Naive thymus-derived CD4-positive, alpha-beta T cell (primary cell): Measurements from ENCODE around the gene IGDCC3. TPM values are rescaled to one million over a fixed set of nuclear protein-coding genes. Genes with fewer than 3 reads are reported as not detected.

ENCODE experiments used
- ATAC-seq: fragments of 150-1000 bp; cut with Tn5 transposase; 2 replicates; pipeline ENCODE4 v1.10.0; 2021; ENCODE audit warnings: mild to moderate bottlenecking, moderate library complexity
- CTCF ChIA-PET: fragments of 350-600 bp; sonication (Branson Sonifier 250); formaldehyde crosslinking; loops from one replicate; lab custom pipeline; 2021; ENCODE audit warnings: antibody characterized with exemption; lab: Charles Lee
- POLR2A ChIA-PET: fragments of 350-600 bp; sonication (Branson Sonifier 250); formaldehyde crosslinking; loops from one replicate; lab custom pipeline; 2021; ENCODE audit warnings: antibody characterized with exemption, inconsistent platforms; lab: Charles Lee
- DNase-seq, 9 donors: peaks; one replicate each; pipeline versions ENCODE4 v3.0.0 to v3.0.0-alpha.2; 2020 to 2022; ENCODE audit warnings: mixed read lengths in 1 of 9
- H3K27ac ChIP-seq: one replicate; pipeline ENCODE4 v1.7.0; 2013; ENCODE audit warnings: mild to moderate bottlenecking, low read depth, low read length, moderate library complexity
- H3K27me3 ChIP-seq, 2 donors: one replicate each; pipeline ENCODE4 v1.7.0; 2013; ENCODE audit warnings: low read length in 2 of 2, mild to moderate bottlenecking in 2 of 2, moderate library complexity in 2 of 2; ENCODE audit not compliant: control insufficient read depth in 2 of 2, insufficient read depth in 2 of 2
- H3K36me3 ChIP-seq, 3 experiments: 1 replicate in 2 of 3; 2 replicates in 1 of 3; pipeline ENCODE4 v1.7.0; 2013; ENCODE audit warnings: low read length in 3 of 3, mild to moderate bottlenecking in 3 of 3, moderate library complexity in 1 of 3; ENCODE audit not compliant: insufficient read depth in 3 of 3, control insufficient read depth in 2 of 3
- H3K4me1 ChIP-seq, 2 donors: one replicate each; pipeline ENCODE4 v1.7.0; 2013; ENCODE audit warnings: low read length in 2 of 2, mild to moderate bottlenecking in 2 of 2, moderate library complexity in 1 of 2; ENCODE audit not compliant: control insufficient read depth in 2 of 2, insufficient read depth in 2 of 2
- H3K4me3 ChIP-seq: 2 replicates; pipeline ENCODE4 v1.7.0; 2013; ENCODE audit warnings: mild to moderate bottlenecking, low read length
- H3K9me3 ChIP-seq, 3 experiments: 1 replicate in 2 of 3; 2 replicates in 1 of 3; pipeline ENCODE4 v1.7.0; 2013; ENCODE audit warnings: low read length in 3 of 3; ENCODE audit not compliant: control insufficient read depth in 2 of 3
- H3K27ac Mint-ChIP-seq, 9 donors: one replicate each; pipeline ENCODE4 v1.8.0; 2020 to 2022; ENCODE audit warnings: mixed read lengths in 9 of 9, mild to moderate bottlenecking in 8 of 9, moderate library complexity in 5 of 9, inconsistent platforms in 2 of 9
- H3K27me3 Mint-ChIP-seq, 5 donors: one replicate each; pipeline ENCODE4 v1.8.0; 2021 to 2022; ENCODE audit warnings: mixed read lengths in 5 of 5, mild to moderate bottlenecking in 1 of 5
- H3K36me3 Mint-ChIP-seq, 5 donors: one replicate each; pipeline ENCODE4 v1.8.0; 2020 to 2022; ENCODE audit warnings: mixed read lengths in 5 of 5, mild to moderate bottlenecking in 3 of 5, inconsistent platforms in 1 of 5
- H3K4me1 Mint-ChIP-seq, 7 donors: one replicate each; pipeline ENCODE4 v1.8.0; 2020 to 2022; ENCODE audit warnings: mixed read lengths in 7 of 7, mild to moderate bottlenecking in 3 of 7, inconsistent platforms in 1 of 7
- H3K4me3 Mint-ChIP-seq, 10 donors: one replicate each; pipeline ENCODE4 v1.8.0; 2020 to 2022; ENCODE audit warnings: mild to moderate bottlenecking in 10 of 10, mixed read lengths in 10 of 10, moderate library complexity in 6 of 10, inconsistent platforms in 2 of 10
- H3K9me3 Mint-ChIP-seq, 11 donors: one replicate each; pipeline ENCODE4 v1.8.0; 2020 to 2022; ENCODE audit warnings: mixed read lengths in 11 of 11, mild to moderate bottlenecking in 4 of 11, inconsistent platforms in 1 of 11, moderate library complexity in 1 of 11
- intact Hi-C, 2 donors: fragments of 100-400 bp; cut with micrococcal nuclease; formaldehyde crosslinking; loops; one replicate each; pipeline ENCODE4 v1.15.1; 2023
- polyA plus RNA-seq, 2 donors: library from polyadenylated mRNA; unstranded; fragments of 300-500 nt; fragmentation: Illumina TruSeq; gene quantifications; one replicate each; pipeline ENCODE4 v1.2.3, GENCODE V29; 2021
- total RNA-seq, 6 experiments: library from RNA in 5 of 6; stranded (reverse) in 5 of 6; gene quantifications; 1 replicate in 5 of 6; 2 replicates in 1 of 6; pipeline ENCODE4 v1.2.3 and lab custom pipeline; 2021 to 2026

IGDCC3 gene
- total and polyA plus RNA-seq, 7 experiments from 2014 or later: not detected

- intact Hi-C loops: no loop called here
- Histone ChIP-seq H3K4me3 (no peak overlapping the region), H3K27me3 (no peaks in the 10 kb centered on the region), H3K36me3 (no peaks in the 10 kb centered on the region), H3K4me1 (no peaks in the 10 kb centered on the region), H3K27ac (no peak overlapping the region), H3K9me3 (no peaks in the 10 kb centered on the region)
- no peaks in the 10 kb centered on the region for H3K36me3 Mint-ChIP-seq
- no peaks in the 10 kb centered on the region for H3K9me3 Mint-ChIP-seq
- CTCF ChIA-PET: no interaction called here
- DNase-seq (no peak), ATAC-seq (no peak)
- H3K4me1 Mint-ChIP-seq: no peaks in the 10 kb centered on the region
- POLR2A ChIA-PET: interaction anchor here (0.6 kb wide), 1 partner anchor 10 kb away, joined by 3 read pairs; no protein-coding TSS in a partner anchor
- H3K27me3 Mint-ChIP-seq: peaks cover 0 to 5% (median 0%) of the 10 kb centered on the region in 5 donors
- H3K27ac Mint-ChIP-seq: no peak overlapping the region
- H3K4me3 Mint-ChIP-seq: no peak overlapping the region
These were observed 65.3 kb downstream of the IGDCC3 start for GRCh38 chr15:65312400-65312916.

GRCh38 chr15:65311760-65312159 lies 66.0 kb downstream of the IGDCC3 start:
- no peaks in the 10 kb centered on the region for H3K9me3 ChIP-seq
- H3K27me3 ChIP-seq: no peaks in the 10 kb centered on the region
- H3K27ac ChIP-seq: no peak overlapping the region
- H3K4me1 ChIP-seq: no peaks in the 10 kb centered on the region
- ATAC-seq: no peak
- no peak overlapping the region for H3K4me3 ChIP-seq
- POLR2A ChIA-PET: no interaction called here
- Mint-ChIP-seq H3K27ac (no peak overlapping the region), H3K4me3 (no peak overlapping the region), H3K4me1 (peaks cover 0 to under 1% (median 0%) of the 10 kb centered on the region in 7 donors), H3K36me3 (no peaks in the 10 kb centered on the region), H3K27me3 (peaks cover 0 to 6% (median 0%) of the 10 kb centered on the region in 5 donors), H3K9me3 (no peaks in the 10 kb centered on the region)
- CTCF ChIA-PET: no interaction called here
- no peaks in the 10 kb centered on the region for H3K36me3 ChIP-seq
- intact Hi-C loops: no loop called here
- DNase-seq: no peak

GRCh38 chr15:65310431-65311137 lies 67.2 kb downstream of the IGDCC3 start:
- Mint-ChIP-seq H3K27me3 (peaks cover 0 to 8% (median 0%) of the 10 kb centered on the region in 5 donors), H3K4me1 (peaks cover 0 to 12% (median 9%) of the 10 kb centered on the region in 7 donors), H3K27ac (no peak overlapping the region), H3K9me3 (no peaks in the 10 kb centered on the region), H3K4me3 (no peak overlapping the region), H3K36me3 (no peaks in the 10 kb centered on the region)
- Histone ChIP-seq H3K36me3 (no peaks in the 10 kb centered on the region), H3K27ac (no peak overlapping the region), H3K27me3 (no peaks in the 10 kb centered on the region), H3K4me1 (no peaks in the 10 kb centered on the region), H3K9me3 (no peaks in the 10 kb centered on the region), H3K4me3 (no peak overlapping the region)
- intact Hi-C loops: no loop called here
- DNase-seq: no peak
- ChIA-PET POLR2A (interaction anchor here (0.6 kb wide), 1 partner anchor 1439 kb away, joined by 4 read pairs; no protein-coding TSS in a partner anchor), CTCF (interaction anchor here (0.7 to 0.8 kb wide), 2 partner anchors 10 to 1537 kb away, joined by 3 read pairs; no protein-coding TSS in a partner anchor)
- ATAC-seq: no peak

GRCh38 chr15:65309882-65310418 lies 67.9 kb downstream of the IGDCC3 start:
- Histone ChIP-seq H3K27me3 (no peaks in the 10 kb centered on the region), H3K4me3 (no peak overlapping the region), H3K9me3 (no peaks in the 10 kb centered on the region), H3K4me1 (peaks cover 0 to 3% of the 10 kb centered on the region in 2 donors), H3K27ac (no peak overlapping the region), H3K36me3 (no peaks in the 10 kb centered on the region)
- ATAC-seq (no peak), DNase-seq (no peak)
- H3K4me1 Mint-ChIP-seq: peaks cover 0 to 14% (median 13%) of the 10 kb centered on the region in 7 donors
- H3K27me3 Mint-ChIP-seq: peaks cover 0 to 11% (median 0%) of the 10 kb centered on the region in 5 donors
- H3K4me3 Mint-ChIP-seq: no peak overlapping the region
- H3K27ac Mint-ChIP-seq: no peak overlapping the region
- ChIA-PET CTCF (no interaction called here), POLR2A (no interaction called here)
- H3K36me3 Mint-ChIP-seq: no peaks in the 10 kb centered on the region
- intact Hi-C loops: loop anchor here (10.0 kb wide), 3 partner anchors 485 to 985 kb away; partner anchors contain the start of genes DENND4A (in 1 of the 2), DIS3L (in 1 of the 2), PCLAF (in 1 of the 2) and TRIP4 (in 1 of the 2)
- H3K9me3 Mint-ChIP-seq: peaks cover 0 to 2% (median 0%) of the 10 kb centered on the region in 11 donors

- Histone ChIP-seq H3K27ac (no peak overlapping the region), H3K4me1 (peaks cover 0 to 9% of the 10 kb centered on the region in 2 donors), H3K4me3 (no peak overlapping the region), H3K27me3 (no peaks in the 10 kb centered on the region), H3K9me3 (no peaks in the 10 kb centered on the region), H3K36me3 (no peaks in the 10 kb centered on the region)
- ChIA-PET CTCF (interaction anchor here (0.7 to 1.6 kb wide), 2 partner anchors 77 to 125 kb away, joined by 3 to 4 read pairs; no protein-coding TSS in a partner anchor), POLR2A (interaction anchor here (1.3 kb wide), 1 partner anchor 10 kb away, joined by 3 read pairs; no protein-coding TSS in a partner anchor)
- Mint-ChIP-seq H3K27ac (no peak overlapping the region), H3K4me3 (no peak overlapping the region), H3K9me3 (peaks cover 0 to 12% (median 0%) of the 10 kb centered on the region in 11 donors), H3K36me3 (no peaks in the 10 kb centered on the region), H3K4me1 (peaks cover 4 to 25% (median 23%) of the 10 kb centered on the region in 7 donors), H3K27me3 (peaks cover 0 to 16% (median 0%) of the 10 kb centered on the region in 5 donors)
- ATAC-seq (no peak), DNase-seq (no peak)
- intact Hi-C loops: loop anchor here (10.0 kb wide), 3 partner anchors 487 to 987 kb away; partner anchors contain the start of genes DENND4A (in 1 of the 2), DIS3L (in 1 of the 2), PCLAF (in 1 of the 2) and TRIP4 (in 1 of the 2)
These were observed 69.8 kb downstream of the IGDCC3 start for GRCh38 chr15:65307978-65308377.

GRCh38 chr15:65306551-65306950 lies 71.3 kb downstream of the IGDCC3 start:
- DNase-seq (no peak), ATAC-seq (no peak)
- H3K4me3 Mint-ChIP-seq: peak overlapping the region in 4 of 10 donors; percentile 26 to 54 (median 48)
- H3K9me3 ChIP-seq: no peaks in the 10 kb centered on the region
- peak overlapping the region in 8 of 9 donors; percentile 30 to 99 (median 72) for H3K27ac Mint-ChIP-seq
- H3K27me3 ChIP-seq: no peaks in the 10 kb centered on the region
- H3K36me3 ChIP-seq: no peaks in the 10 kb centered on the region
- no peaks in the 10 kb centered on the region for H3K36me3 Mint-ChIP-seq
- no peak overlapping the region for H3K27ac ChIP-seq
- H3K4me1 Mint-ChIP-seq: peaks cover 4 to 25% (median 23%) of the 10 kb centered on the region in 7 donors
- H3K9me3 Mint-ChIP-seq: peaks cover 0 to 12% (median 0%) of the 10 kb centered on the region in 11 donors
- intact Hi-C loops: loop anchor here (10.0 kb wide), 3 partner anchors 488 to 988 kb away; partner anchors contain the start of genes DENND4A (in 1 of the 2), DIS3L (in 1 of the 2), PCLAF (in 1 of the 2) and TRIP4 (in 1 of the 2)
- ChIA-PET POLR2A (interaction anchor here (0.7 to 3.6 kb wide), 3 partner anchors 10 to 172 kb away, joined by 6 to 52 read pairs (median 32); partner anchors contain the start of genes PARP16 and RNU5A-1), CTCF (interaction anchor here (0.7 to 1.1 kb wide), 2 partner anchors 9 to 444 kb away, joined by 4 to 6 read pairs; no protein-coding TSS in a partner anchor)
- no peak overlapping the region for H3K4me3 ChIP-seq
- peaks cover 0 to 9% of the 10 kb centered on the region in 2 donors for H3K4me1 ChIP-seq
- H3K27me3 Mint-ChIP-seq: peaks cover 0 to 11% (median 0%) of the 10 kb centered on the region in 5 donors
